HepG2 (cell line): Measurements from ENCODE around the gene HNRNPAB. TPM values are rescaled to one million over a fixed set of nuclear protein-coding genes. Genes with fewer than 3 reads are reported as not detected.
"Not testable (repeated sequence)": the region's sequence is repeated elsewhere in the genome, so short reads cannot be mapped to it uniquely, and the experiment has no call there.

Experiments used
- ATAC-seq: fragments of 200-7000 bp; cut with Tn5 transposase; 3 replicates; pipeline ENCODE4 v1.9.1; 2020; ENCODE audit warnings: mild to moderate bottlenecking, moderate library complexity
- BruUV-seq: library from RNA; stranded (reverse); fragments of 400-500 nt; replicated peaks from 2 replicates; lab custom pipeline; 2021; lab: Mats Ljungman, UMichigan
- CTCF ChIA-PET: fragments of 300-600 bp; formaldehyde crosslinking; extraction: SDS; loops from one replicate; lab custom pipeline; 2021; ENCODE audit warnings: low total read pairs, inconsistent platforms, low intra/inter-chr PET ratio; lab: Yijun Ruan, JAX
- POLR2A ChIA-PET: fragments of 350-600 bp; sonication (Branson Sonifier 250); formaldehyde crosslinking; loops from one replicate; lab custom pipeline; 2020; ENCODE audit warnings: antibody characterized with exemption, inconsistent platforms; lab: Yijun Ruan, JAX
- DNase-seq: peaks from one replicate; pipeline ENCODE4 v3.0.0-alpha.2; 2015; ENCODE audit warnings: low spot score
- FAIRE-seq: peaks from 3 replicates; lab custom pipeline; 2011; peaks lifted over from hg19 to GRCh38; lab: Jason Lieb, UNC
- H2AFZ ChIP-seq: one replicate; pipeline ENCODE4 v1.6.1; 2011; ENCODE audit warnings: low read length, inconsistent platforms
- H3K27ac ChIP-seq: fragments of 300-600 bp; 3 replicates; pipeline ENCODE4 v1.8.0; 2011; ENCODE audit warnings: mixed run types, mild to moderate bottlenecking, mixed read lengths, low read length, inconsistent platforms; ENCODE audit not compliant: insufficient read depth; ENCODE audit errors: extremely low read length
- H3K27me3 ChIP-seq, 2 experiments: fragments of 200-600 bp in 1 of 2; 2 replicates in 1 of 2; 3 replicates in 1 of 2; pipeline versions ENCODE4 v1.6.0 to v1.8.0; 2011; ENCODE audit warnings: low read length in 2 of 2, mild to moderate bottlenecking in 2 of 2, moderate library complexity in 2 of 2, inconsistent platforms in 1 of 2; ENCODE audit not compliant: insufficient read depth in 2 of 2, control insufficient read depth in 1 of 2
- H3K36me3 ChIP-seq, 2 experiments: fragments of 200-600 bp in 1 of 2; replicated peaks in 1 of 2; 2 replicates in 1 of 2; 3 replicates in 1 of 2; pipeline versions ENCODE4 v1.5.1 to v1.8.0; 2011; ENCODE audit warnings: low read length in 2 of 2, inconsistent platforms in 1 of 2; ENCODE audit not compliant: insufficient read depth in 2 of 2, control insufficient read depth in 1 of 2
- H3K4me1 ChIP-seq: 2 replicates; pipeline ENCODE4 v1.5.1; 2012; ENCODE audit warnings: low read length, inconsistent platforms; ENCODE audit not compliant: insufficient read depth
- H3K4me2 ChIP-seq: 2 replicates; pipeline ENCODE4 v1.6.0; 2011; ENCODE audit warnings: low read depth, low read length, inconsistent platforms
- H3K4me3 ChIP-seq, 3 experiments: fragments of 200-600 bp in 1 of 3; sonication (generic), shearing (Covaris generic) in 1 of 3; replicated peaks in 1 of 3; 2 replicates each; pipeline ENCODE4 v1.5.1; 2011 to 2016; ENCODE audit warnings: low read length in 3 of 3, inconsistent platforms in 2 of 3, low read depth in 2 of 3, mild to moderate bottlenecking in 2 of 3, control low read depth in 1 of 3, mixed read lengths in 1 of 3; ENCODE audit not compliant: insufficient read depth in 1 of 3
- H3K79me2 ChIP-seq: one replicate; pipeline ENCODE4 v1.6.1; 2011; ENCODE audit warnings: low read length, inconsistent platforms; ENCODE audit not compliant: insufficient read depth
- H3K9ac ChIP-seq: 2 replicates; pipeline ENCODE4 v1.6.0; 2011; ENCODE audit warnings: mild to moderate bottlenecking, low read depth, low read length, inconsistent platforms; ENCODE audit not compliant: insufficient read depth
- H3K9me3 ChIP-seq: 2 replicates; pipeline ENCODE4 v1.5.1; 2012; ENCODE audit warnings: mild to moderate bottlenecking, low read length
- H4K20me1 ChIP-seq: 2 replicates; pipeline ENCODE4 v1.6.0; 2011; ENCODE audit warnings: inconsistent platforms, mild to moderate bottlenecking, low read length, moderate library complexity; ENCODE audit not compliant: insufficient read depth
- RBFOX2 ChIP-seq: fragments of 200-400 bp; formaldehyde crosslinking; IDR thresholded peaks from 2 replicates; pipeline ENCODE4 v1.6.1; 2017; ENCODE audit warnings: low read depth, mild to moderate bottlenecking, low read length
- WGBS: methylation state at CpG from one replicate; pipeline ENCODE4 v1.1.6; 2017; ENCODE audit warnings: low lambda C conversion rate; 5-methylcytosine and 5-hydroxymethylcytosine counted together
- in situ Hi-C: cut with HindIII; loops from 2 replicates; pipeline ENCODE4 v1.10.0; 2017; ENCODE audit warnings: low pct_unique_long_range_greater_than_20kb; ENCODE audit not compliant: extremely low pct_ligation_motif_present
- intact Hi-C: fragments of 100-400 bp; cut with micrococcal nuclease; formaldehyde crosslinking; loops from one replicate; pipeline ENCODE4 v1.10.0; 2022; ENCODE audit not compliant: unreplicated experiment
- polyA plus RNA-seq, 8 experiments: library from polyadenylated mRNA; depleted of rRNA in 3 of 8; stranded (reverse) in 7 of 8; unstranded in 1 of 8; fragments of >200 nt; fragmentation: Illumina TruSeq in 4 of 8; extraction: Trizol in 4 of 8; gene quantifications; 2 replicates each; pipeline versions ENCODE4 v1.2.1 to v1.2.3, GENCODE V29; 2011 to 2016; ENCODE audit warnings: low read depth in 4 of 8, missing spikeins in 1 of 8, mixed read lengths in 1 of 8; ENCODE audit not compliant: insufficient read depth in 1 of 8
- total RNA-seq, 5 experiments: library from RNA; depleted of rRNA; stranded (reverse); fragments of >200 nt; fragmentation: Illumina TruSeq; extraction: Trizol; gene quantifications; 2 replicates each; pipeline ENCODE4 v1.2.3, GENCODE V29; 2016; ENCODE audit warnings: low read depth in 1 of 5
- TF ChIP-seq, protein P1 (sequence below): sonication (generic); formaldehyde crosslinking; IDR thresholded peaks from 2 replicates; pipeline ENCODE4 v1.4.0; 2020; ENCODE audit warnings: mild to moderate bottlenecking, missing genetic modification reagents

Gene HNRNPAB
- total and polyA plus RNA-seq, 2 of the 13 experiments (the other 11 are each of a cell fraction or from before 2014, with no cell fraction given): 62.6 to 111 TPM

DNA sequence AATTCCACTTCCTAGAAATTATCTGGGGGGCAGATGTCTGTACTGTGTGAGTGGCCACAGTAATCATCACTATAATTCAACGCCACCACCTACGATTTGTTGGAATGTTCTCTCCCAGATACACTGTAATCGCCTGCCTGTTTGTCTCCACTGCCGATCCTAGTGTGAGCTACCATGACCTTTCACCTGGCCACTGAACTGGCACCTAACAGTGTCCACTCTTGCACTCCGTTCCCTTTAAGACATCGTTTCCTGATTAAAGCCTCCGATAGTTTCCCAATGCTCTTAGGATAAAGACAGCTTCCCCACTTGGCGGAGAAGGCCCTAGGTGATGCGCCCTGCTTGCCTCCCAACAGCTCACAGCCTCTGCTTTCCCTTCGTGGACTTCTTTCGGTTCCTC is 24.3 kb downstream of the HNRNPAB start:
- peaks cover 20% of the 10 kb centered on the region for H3K79me2 ChIP-seq
- no peak overlapping the region for H3K27ac ChIP-seq
- no peak overlapping the region for H3K4me3 ChIP-seq
- FAIRE-seq: no peak
- no peak for ATAC-seq
- H3K4me1 ChIP-seq: peaks cover 39% of the 10 kb centered on the region
- ChIA-PET POLR2A (interaction anchor here (0.6 to 1.6 kb wide), 2 partner anchors 24 to 75 kb away, joined by 3 to 5 read pairs; partner anchors contain the start of genes HNRNPAB and NHP2), CTCF (no interaction called here)
- no peaks in the 10 kb centered on the region for H3K27me3 ChIP-seq
- H4K20me1 ChIP-seq: no peaks in the 10 kb centered on the region
- peaks cover 14 to 29% of the 10 kb centered on the region in 2 experiments; a peak in 4 of 5 replicates for H3K36me3 ChIP-seq
- 95% methylated on average over 11 of the region's 11 CpGs for WGBS
- no TSS peak for BruUV-seq
- in situ Hi-C loops: no loop called here
- intact Hi-C loops: no loop called here
- no peak overlapping the region for H2AFZ ChIP-seq
- H3K4me2 ChIP-seq: no peak overlapping the region
- TF ChIP-seq, protein P1, sequence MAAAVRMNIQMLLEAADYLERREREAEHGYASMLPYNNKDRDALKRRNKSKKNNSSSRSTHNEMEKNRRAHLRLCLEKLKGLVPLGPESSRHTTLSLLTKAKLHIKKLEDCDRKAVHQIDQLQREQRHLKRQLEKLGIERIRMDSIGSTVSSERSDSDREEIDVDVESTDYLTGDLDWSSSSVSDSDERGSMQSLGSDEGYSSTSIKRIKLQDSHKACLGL (CRISPR knock-in tag): no peak
- TF ChIP-seq RBFOX2: 0 out of 2 replicates have a peak, but pooled peaks have one; percentile 46
- H3K9ac ChIP-seq: no peak overlapping the region
- H3K9me3 ChIP-seq: no peaks in the 10 kb centered on the region
- no peak for DNase-seq

DNA sequence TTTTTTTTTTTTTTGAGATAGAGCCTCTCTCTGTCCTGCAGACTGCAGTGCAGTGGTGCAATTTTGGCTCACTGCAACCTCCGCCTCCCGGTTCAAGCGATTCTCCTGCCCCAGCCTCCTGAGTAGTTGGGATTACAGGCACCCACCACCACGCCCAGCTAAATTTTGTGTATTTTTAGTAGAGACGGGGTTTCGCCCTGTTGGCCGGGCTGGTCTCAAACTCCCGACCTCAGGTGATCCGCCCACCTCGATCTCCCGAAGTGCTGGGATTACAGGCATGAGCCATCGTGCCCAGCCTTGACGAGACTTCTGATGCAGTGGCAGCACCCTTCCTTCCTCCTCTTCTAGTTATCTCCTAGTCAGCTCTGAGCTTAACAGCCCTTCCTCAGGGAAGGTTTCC is 24.8 kb downstream of the HNRNPAB start:
- peaks cover 20% of the 10 kb centered on the region for H3K79me2 ChIP-seq
- ATAC-seq, FAIRE-seq, H3K9me3 ChIP-seq, in situ Hi-C loops, CTCF ChIA-PET, POLR2A ChIA-PET, DNase-seq, H4K20me1 ChIP-seq, H2AFZ ChIP-seq, H3K27me3 ChIP-seq, H3K27ac ChIP-seq, H3K9ac ChIP-seq, H3K4me3 ChIP-seq, BruUV-seq, intact Hi-C loops, H3K4me2 ChIP-seq: not testable (repeated sequence)
- H3K36me3 ChIP-seq: peaks cover 14 to 29% of the 10 kb centered on the region in 2 experiments; a peak in 4 of 5 replicates
- H3K4me1 ChIP-seq: peaks cover 40% of the 10 kb centered on the region
- 93% methylated on average over 13 of the region's 13 CpGs for WGBS
